Mononuclear cell (primary cell): ENCODE measurements around the gene PTCRA. TPM values are rescaled to one million over a fixed set of nuclear protein-coding genes. Genes with fewer than 3 reads are reported as not detected.
A peak's percentile ranks its signal among the peaks of the same experiment; 100 is the strongest.
"Not testable (repeated sequence)": the region's sequence is repeated elsewhere in the genome, so short reads cannot be mapped to it uniquely, and the experiment has no call there.

Source experiments
- H3K27me3 ChIP-seq: 2 replicates; pipeline ENCODE4 v1.6.0; 2011; ENCODE audit warnings: low read length, control low read depth; ENCODE audit not compliant: insufficient read depth
- H3K4me1 ChIP-seq: 2 replicates; pipeline ENCODE4 v1.5.1; 2011; ENCODE audit warnings: mild to moderate bottlenecking, low read length, control low read depth; ENCODE audit not compliant: insufficient read depth
- H3K4me3 ChIP-seq: 2 replicates; pipeline ENCODE4 v1.5.1; 2011; ENCODE audit warnings: mild to moderate bottlenecking, low read length, moderate library complexity
- H3K9me3 ChIP-seq: 2 replicates; pipeline ENCODE4 v1.5.1; 2011; ENCODE audit warnings: low read depth, mild to moderate bottlenecking, control low read depth, low read length
- total RNA-seq: library from RNA; depleted of rRNA; stranded (reverse); fragments of >200 nt; gene quantifications from one replicate; pipeline ENCODE4 v1.2.3, GENCODE V29; 2012

The PTCRA gene
- total RNA-seq, 1 donor: 6.9 TPM

GRCh38 chr6:42925248-42925857, 9.5 kb downstream of the PTCRA start:
- H3K4me1 ChIP-seq: peaks cover 38% of the 10 kb centered on the region
- H3K27me3 ChIP-seq: no peaks in the 10 kb centered on the region
- no peaks in the 10 kb centered on the region for H3K9me3 ChIP-seq
- no peak overlapping the region for H3K4me3 ChIP-seq

DNA sequence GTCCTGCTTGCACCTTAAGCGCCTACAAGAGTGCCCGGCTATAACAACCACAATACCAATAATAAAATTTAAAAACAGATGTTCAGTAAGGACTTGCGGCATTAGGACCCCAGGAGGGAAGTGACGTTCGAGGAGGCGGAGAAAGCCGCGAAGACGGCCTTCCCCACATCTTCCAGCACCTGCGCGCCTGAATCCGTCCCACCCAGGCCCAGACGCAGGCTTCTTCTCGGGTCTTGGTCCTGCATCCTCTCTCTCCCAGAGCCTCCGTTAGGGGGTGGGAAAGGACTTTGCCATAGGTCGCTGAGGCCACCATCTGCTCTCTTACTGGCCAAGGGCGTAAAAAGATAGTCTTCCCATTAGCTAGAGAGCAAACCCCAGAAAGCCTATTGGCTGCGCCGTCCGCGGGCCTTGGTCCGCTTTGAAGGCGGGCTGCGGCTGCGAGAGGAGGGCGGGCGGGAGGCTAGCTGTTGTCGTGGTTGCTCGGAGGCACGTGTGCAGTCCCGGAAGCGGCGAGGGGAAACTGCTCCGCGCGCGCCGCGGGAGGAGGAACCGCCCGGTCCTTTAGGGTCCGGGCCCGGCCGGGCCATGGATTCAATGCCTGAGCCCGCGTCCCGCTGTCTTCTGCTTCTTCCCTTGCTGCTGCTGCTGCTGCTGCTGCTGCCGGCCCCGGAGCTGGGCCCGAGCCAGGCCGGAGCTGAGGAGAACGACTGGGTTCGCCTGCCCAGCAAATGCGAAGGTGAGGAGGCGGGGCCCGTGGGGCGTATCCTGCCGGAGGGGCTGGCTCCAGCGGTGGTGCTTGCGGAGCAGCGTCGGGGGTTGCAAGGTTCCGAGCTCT, 13.3 kb downstream of the PTCRA start, which contains the start of gene CNPY3:
Gene CNPY3 (plus strand): TSS at position 495 of the 835 bp plus-strand sequence. CDS start 91 bp downstream, at position 586.
- peaks cover 61% of the 10 kb centered on the region for H3K4me1 ChIP-seq
- no peaks in the 10 kb centered on the region for H3K27me3 ChIP-seq
- H3K9me3 ChIP-seq: no peaks in the 10 kb centered on the region
- peak within 1 kb of the TSS; percentile 91 for H3K4me3 ChIP-seq

DNA sequence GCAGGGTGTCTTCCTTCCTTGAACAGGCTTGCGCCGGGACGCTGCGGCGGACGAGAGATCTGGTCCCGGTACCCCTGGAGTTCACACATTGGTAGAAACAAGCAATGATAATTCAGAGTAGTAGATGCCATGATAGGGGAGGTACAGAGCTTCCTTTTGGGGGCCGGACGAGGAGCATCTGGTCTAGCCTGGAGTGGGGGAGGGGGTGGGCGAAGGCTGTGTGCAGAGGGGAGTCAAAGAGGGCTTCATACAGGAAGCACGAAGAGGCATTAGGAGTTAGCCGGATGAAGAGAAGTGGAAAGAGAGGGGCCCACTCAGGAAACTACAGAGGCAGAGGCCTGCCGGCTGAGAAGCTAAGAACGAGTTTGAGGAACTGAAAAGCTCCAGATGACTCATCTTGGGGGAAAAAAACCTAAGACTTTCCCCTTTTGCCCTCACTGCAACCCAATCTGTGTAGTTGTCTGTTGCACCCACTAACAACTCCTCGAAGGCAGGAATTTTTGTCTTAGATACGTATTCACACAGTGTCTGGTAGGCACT, 14.0 kb downstream of the PTCRA start:
- peak overlapping the region; percentile 91 for H3K4me3 ChIP-seq
- H3K27me3 ChIP-seq: no peaks in the 10 kb centered on the region
- H3K4me1 ChIP-seq: peaks cover 66% of the 10 kb centered on the region
- H3K9me3 ChIP-seq: no peaks in the 10 kb centered on the region

DNA sequence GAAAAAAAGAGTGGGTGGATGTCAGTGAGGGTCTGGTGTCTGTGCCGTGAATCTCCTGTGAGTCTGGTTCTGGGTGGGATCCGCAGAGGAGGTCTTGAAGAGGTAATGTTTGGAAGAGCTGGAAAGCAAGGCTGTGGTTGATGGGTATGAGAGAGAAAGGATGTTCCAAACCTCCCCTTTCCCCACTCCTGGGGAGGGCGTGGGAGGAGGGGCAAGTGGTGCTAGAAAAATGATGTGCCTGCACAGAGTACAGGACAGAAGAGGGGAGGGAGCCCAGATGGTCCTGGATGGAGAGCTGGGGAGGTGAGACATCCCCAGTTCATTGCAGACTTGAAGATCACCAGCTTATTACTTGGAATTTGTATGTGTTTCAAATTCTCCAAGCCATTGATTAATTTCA, 16.6 kb downstream of the PTCRA start:
- peak overlapping the region; percentile 10 for H3K4me3 ChIP-seq
- no peaks in the 10 kb centered on the region for H3K27me3 ChIP-seq
- no peaks in the 10 kb centered on the region for H3K9me3 ChIP-seq
- peaks cover 71% of the 10 kb centered on the region for H3K4me1 ChIP-seq

DNA sequence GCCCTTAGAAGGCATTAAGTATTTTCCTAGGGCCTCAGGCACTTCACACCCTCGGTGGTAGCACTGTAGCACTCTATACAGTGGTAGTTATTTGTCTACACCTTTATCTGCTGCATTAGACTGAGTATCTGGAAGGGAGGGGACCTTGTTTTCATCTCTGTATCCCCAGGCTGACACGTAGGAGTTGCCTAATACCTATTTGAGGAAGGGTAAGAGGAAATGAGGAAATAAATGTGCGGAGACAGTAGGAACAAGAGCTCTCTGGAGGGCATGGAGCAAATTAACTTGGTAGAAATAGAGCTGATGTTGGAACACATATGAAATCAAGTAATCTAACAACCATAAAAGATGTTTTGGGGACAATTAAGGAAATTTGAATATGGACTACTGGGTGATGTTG, 17.4 kb downstream of the PTCRA start:
- Histone ChIP-seq H3K27me3 (no peaks in the 10 kb centered on the region), H3K4me3 (peak overlapping the region; percentile 0), H3K9me3 (no peaks in the 10 kb centered on the region), H3K4me1 (peaks cover 63% of the 10 kb centered on the region)

DNA sequence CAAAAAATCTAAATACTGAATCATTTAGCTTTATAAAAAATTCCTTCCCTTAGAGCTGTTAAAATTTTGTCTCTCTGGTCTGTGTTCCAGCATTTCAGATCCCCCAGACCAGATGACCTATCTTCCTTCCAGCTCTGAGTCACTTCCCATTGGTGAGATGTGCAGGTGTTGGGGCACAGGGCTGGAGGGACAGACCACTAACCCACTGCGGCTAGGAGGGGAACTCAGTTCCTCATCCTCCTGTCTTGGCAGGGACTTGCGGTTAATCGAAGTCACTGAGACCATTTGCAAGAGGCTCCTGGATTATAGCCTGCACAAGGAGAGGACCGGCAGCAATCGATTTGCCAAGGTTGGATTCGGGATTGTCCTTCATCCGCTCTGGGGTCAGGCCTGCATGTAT, 19.5 kb downstream of the PTCRA start:
- Histone ChIP-seq H3K4me3 (no peak overlapping the region), H3K27me3 (no peaks in the 10 kb centered on the region), H3K9me3 (no peaks in the 10 kb centered on the region), H3K4me1 (peaks cover 54% of the 10 kb centered on the region)

DNA sequence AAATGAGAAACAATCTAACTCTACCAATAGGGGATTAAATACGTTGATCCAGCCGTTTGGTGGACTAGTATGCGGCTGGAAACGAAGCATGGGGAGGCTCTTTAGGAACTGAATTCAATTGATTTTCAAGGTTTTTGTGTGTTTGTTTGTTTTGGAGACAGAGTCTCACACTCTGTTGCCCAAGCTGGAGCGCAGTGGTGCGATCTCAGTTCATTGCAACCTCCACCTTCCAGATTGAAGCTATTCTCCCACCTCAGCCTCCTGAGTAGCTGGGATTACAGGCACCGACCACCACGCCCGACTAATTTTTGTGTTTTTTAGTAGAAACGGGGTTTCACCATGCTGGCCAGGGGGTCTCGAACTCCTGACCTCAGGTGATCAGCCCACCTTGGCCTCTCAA, 20.5 kb downstream of the PTCRA start:
- Histone ChIP-seq H3K4me3 (no peak overlapping the region), H3K27me3 (no peaks in the 10 kb centered on the region), H3K9me3 (no peaks in the 10 kb centered on the region), H3K4me1 (peaks cover 43% of the 10 kb centered on the region)

DNA sequence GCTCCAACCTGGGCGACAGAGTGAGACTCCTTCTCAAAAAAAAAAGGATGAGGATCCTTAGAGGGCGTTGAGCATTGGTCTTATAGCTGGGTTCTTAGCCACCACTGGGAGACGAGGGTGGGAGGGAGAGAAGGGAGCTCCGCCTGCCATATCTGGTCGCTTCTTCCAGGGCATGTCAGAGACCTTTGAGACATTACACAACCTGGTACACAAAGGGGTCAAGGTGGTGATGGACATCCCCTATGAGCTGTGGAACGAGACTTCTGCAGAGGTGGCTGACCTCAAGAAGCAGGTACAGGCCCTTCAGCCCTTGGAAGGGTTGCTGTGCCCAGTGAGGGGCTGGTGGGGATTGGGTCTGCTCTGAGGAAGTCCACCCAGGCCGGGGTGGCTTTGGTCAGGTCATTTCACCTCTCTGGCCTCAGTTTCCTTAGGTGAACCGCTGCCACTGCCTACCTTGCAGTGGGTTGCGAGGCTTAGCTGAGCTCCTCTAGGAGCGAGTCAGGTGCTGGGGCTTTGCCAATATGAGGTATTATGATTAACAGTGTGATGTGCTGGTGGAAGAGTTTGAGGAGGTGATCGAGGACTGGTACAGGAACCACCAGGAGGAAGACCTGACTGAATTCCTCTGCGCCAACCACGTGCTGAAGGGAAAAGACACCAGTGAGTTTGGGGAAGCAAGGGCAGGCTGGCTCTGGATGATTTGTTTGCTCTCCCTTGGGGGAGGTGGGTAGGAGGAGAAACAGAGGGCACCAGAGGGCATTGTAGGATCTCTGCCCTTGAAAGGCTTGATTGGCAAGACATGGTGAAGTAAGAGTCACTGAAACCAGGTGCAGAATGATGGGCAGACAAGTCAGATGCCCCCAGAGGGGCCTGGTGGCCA, 21.9 kb downstream of the PTCRA start:
- no peak overlapping the region for H3K4me3 ChIP-seq
- H3K9me3 ChIP-seq: no peaks in the 10 kb centered on the region
- peaks cover 29% of the 10 kb centered on the region for H3K4me1 ChIP-seq
- no peaks in the 10 kb centered on the region for H3K27me3 ChIP-seq

- no peaks in the 10 kb centered on the region for H3K27me3 ChIP-seq
- peaks cover 23% of the 10 kb centered on the region for H3K4me1 ChIP-seq
- no peaks in the 10 kb centered on the region for H3K9me3 ChIP-seq
- H3K4me3 ChIP-seq: no peak overlapping the region
These were observed 22.6 kb downstream of the PTCRA start for GRCh38 chr6:42938428-42938796.

DNA sequence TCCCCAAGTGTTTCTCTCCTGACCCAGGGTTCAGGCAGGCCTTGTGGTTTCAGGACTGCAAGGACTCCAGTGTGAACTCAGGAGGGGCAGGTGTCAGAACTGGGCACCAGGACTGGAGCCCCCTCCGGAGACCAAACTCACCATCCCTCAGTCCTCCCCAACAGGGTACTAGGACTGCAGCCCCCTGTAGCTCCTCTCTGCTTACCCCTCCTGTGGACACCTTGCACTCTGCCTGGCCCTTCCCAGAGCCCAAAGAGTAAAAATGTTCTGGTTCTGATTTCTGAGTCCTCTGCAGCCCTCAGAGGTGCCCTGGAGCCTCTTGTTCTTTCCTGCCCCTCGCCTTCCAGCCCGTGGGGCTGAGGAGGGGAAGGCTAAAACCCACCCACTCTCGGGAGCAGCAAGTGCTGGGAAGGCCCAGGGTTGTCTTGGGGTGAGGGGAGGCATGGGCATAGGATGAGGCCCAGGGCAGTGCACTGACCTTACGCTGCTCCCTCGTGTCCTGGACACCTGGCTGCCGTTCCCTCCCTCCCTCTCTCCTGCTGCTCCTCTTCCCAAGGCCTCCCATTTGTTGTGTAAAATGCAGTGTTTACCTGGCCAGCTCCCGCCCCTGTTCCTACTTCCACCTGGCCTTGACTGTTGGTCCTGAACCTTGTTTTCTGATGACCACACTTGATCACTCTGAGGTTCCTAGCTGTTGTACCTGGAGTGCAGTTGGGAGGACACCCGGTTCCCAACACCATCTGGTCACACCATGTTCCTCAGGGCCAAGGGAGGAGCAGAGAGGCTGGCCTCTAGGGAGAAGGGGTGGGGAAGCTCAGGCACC, 23.3 kb downstream of the PTCRA start:
- Histone ChIP-seq H3K4me3 (no peak overlapping the region), H3K4me1 (peaks cover 16% of the 10 kb centered on the region), H3K9me3 (no peaks in the 10 kb centered on the region), H3K27me3 (no peaks in the 10 kb centered on the region)

- no peak overlapping the region for H3K4me3 ChIP-seq
- H3K27me3 ChIP-seq: no peaks in the 10 kb centered on the region
- H3K9me3 ChIP-seq: no peaks in the 10 kb centered on the region
- H3K4me1 ChIP-seq: peaks cover 10% of the 10 kb centered on the region
These were observed 23.9 kb downstream of the PTCRA start for GRCh38 chr6:42939810-42940167.

- Histone ChIP-seq H3K27me3 (no peaks in the 10 kb centered on the region), H3K9me3 (no peaks in the 10 kb centered on the region), H3K4me3 (no peak overlapping the region), H3K4me1 (peaks cover 3% of the 10 kb centered on the region)
These were observed 24.7 kb downstream of the PTCRA start for GRCh38 chr6:42940493-42941045.

DNA sequence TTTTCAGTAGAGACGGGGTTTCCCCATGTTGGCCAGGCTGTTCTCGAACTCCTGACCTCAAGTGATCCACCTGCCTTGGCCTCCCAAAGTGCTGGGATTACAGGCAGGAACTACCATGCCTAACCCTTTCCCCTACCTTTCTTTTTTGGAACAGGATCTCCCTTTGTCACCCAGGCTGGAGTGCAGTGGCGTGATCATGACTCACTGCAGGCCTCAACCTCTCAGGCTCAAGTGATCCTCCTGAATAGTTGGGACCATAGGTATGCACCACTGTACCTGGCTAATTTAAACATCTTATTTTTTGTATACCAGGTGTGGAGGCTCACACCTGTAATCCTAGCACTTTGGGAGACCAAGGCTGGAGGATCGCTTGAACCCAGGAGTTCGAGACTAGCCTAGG, 25.5 kb downstream of the PTCRA start:
- not testable (repeated sequence) for H3K9me3 ChIP-seq, H3K4me3 ChIP-seq, H3K27me3 ChIP-seq, H3K4me1 ChIP-seq

- Histone ChIP-seq H3K27me3 (no peaks in the 10 kb centered on the region), H3K9me3 (no peaks in the 10 kb centered on the region), H3K4me1 (no peaks in the 10 kb centered on the region), H3K4me3 (no peak overlapping the region)
These were observed 26.6 kb downstream of the PTCRA start for GRCh38 chr6:42942444-42942843.
